ENCODE results near the gene APBB1IP. TPM values are rescaled to one million over a fixed set of nuclear protein-coding genes. Genes with fewer than 3 reads are reported as not detected.
"Not testable (repeated sequence)": the region's sequence is repeated elsewhere in the genome, so short reads cannot be mapped to it uniquely, and the experiment has no call there.

Gene APBB1IP
- polyA plus RNA-seq, 3 donors, result 1.2 to 1.8 (median 1.7) TPM

DNA sequence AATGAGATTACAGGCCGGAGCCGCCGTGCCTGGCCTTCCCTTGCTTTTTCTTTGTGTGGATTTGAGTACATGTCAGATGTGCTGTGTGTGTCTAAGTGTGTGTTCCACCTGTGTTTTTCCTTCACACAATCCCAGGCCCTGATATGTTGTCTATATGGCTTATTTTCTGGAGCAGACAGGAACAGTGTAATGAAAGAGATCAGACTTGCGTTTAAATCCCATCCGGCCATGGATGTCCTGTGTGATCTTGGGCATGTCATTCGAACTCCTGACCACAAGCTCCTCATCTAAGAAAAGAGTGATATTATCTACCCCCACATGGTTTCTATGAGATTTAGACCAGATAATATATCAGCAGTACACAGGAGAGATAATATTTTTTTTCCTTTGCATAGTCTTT is 37.2 kb downstream of the APBB1IP start:
- no peak for DNase-seq (ENCODE audit: low read depth in 3 of 3, low spot score in 2 of 3)

DNA sequence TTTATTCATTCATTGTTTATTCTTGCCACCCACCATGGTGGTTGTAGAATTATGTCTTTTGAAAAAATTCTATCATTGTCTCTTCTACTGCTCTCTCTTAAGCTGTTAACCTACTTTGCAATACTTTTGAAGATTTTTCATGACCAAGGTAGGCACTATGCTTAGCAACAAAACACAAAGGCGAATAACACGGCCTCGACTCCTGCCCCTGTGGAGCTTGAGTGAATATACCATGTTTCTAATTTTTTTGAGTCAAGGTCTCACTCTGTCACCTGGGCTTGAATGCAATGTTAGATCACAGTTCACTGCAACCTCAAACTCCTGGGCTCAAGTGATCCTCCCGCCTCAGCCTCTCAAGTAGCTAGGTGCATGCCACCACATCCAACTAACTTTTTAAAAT is 39.4 kb downstream of the APBB1IP start:
- no peak for DNase-seq (ENCODE audit: low read depth in 3 of 3, low spot score in 2 of 3)

DNA sequence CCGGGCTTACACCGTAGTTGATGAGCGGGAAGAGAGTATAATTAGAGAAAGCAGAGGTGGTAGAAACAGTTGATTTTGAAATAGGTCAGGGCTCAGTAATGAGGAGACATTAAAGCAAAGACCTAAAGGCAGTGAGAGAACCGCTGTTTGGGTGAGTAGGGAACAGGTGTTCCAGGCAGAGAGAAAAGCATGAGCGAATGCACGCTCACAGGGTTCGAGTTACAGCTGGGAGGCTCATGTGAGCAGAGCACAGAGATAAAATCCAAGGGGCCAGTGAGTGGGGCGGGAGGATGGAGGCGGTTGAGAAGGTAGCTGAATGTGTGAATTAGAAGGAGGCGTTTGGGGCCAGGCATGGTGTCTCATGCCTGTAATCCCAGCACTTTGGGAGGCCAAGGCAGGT is 39.9 kb downstream of the APBB1IP start:
- no peak for DNase-seq (ENCODE audit: low read depth in 3 of 3, low spot score in 2 of 3)

GRCh38 chr10:26479766-26480492 is 41.8 kb downstream of the APBB1IP start:
- no peak for DNase-seq (ENCODE audit: low read depth in 3 of 3, low spot score in 2 of 3)

- no peak for DNase-seq (ENCODE audit: low read depth in 3 of 3, low spot score in 2 of 3)
Observed at GRCh38 chr10:26481315-26481692, 43.2 kb downstream of the APBB1IP start.

- DNase-seq (ENCODE audit: low read depth in 3 of 3, low spot score in 2 of 3), result no peak
Observed at GRCh38 chr10:26481914-26482550, 43.9 kb downstream of the APBB1IP start.

DNA sequence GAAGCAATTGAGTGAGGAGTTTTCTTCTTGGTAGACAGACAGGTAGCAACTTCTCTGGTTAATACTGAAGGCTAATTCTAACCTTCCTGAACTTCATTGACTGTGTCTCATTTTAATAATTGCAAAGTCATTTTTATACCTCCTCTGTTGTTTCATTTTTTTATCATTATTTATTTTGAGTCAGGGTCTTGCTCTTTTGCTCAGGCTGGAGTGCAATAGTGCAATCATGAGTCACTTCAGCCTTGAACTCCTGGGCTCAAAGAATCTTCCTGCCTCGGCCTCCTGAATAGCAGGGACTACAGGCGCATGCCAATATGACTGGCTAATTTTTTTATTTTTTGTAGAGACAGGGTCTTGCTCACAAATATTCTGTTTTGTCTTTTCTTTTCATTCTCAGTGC is 45.4 kb downstream of the APBB1IP start:
- no peak for DNase-seq (ENCODE audit: low read depth in 3 of 3, low spot score in 2 of 3)

GRCh38 chr10:26485150-26485941 is 47.2 kb downstream of the APBB1IP start:
- DNase-seq (ENCODE audit: low read depth in 3 of 3, low spot score in 2 of 3), result peak in 1 of 3 donors; percentile 3

DNA sequence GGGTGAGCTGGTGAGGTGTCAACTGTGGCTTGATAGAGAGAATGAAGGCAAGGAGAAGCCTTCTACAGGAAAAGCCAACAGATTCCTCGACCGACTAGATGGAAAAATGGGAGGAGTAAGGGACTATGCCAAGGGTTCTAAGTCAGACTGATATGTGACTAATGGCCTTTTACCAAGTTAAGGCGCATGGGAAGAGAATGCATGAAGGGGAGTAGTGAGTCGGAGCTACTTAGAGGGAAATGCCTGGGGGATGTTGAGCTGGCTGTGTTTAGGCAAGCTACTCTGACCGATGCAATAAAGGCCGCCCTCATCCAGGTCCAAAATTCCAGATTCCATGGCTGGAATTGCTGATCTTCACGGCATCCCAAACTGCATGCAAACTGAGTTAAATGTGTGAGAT is 48.2 kb downstream of the APBB1IP start:
- no peak for DNase-seq (ENCODE audit: low read depth in 3 of 3, low spot score in 2 of 3)

DNA sequence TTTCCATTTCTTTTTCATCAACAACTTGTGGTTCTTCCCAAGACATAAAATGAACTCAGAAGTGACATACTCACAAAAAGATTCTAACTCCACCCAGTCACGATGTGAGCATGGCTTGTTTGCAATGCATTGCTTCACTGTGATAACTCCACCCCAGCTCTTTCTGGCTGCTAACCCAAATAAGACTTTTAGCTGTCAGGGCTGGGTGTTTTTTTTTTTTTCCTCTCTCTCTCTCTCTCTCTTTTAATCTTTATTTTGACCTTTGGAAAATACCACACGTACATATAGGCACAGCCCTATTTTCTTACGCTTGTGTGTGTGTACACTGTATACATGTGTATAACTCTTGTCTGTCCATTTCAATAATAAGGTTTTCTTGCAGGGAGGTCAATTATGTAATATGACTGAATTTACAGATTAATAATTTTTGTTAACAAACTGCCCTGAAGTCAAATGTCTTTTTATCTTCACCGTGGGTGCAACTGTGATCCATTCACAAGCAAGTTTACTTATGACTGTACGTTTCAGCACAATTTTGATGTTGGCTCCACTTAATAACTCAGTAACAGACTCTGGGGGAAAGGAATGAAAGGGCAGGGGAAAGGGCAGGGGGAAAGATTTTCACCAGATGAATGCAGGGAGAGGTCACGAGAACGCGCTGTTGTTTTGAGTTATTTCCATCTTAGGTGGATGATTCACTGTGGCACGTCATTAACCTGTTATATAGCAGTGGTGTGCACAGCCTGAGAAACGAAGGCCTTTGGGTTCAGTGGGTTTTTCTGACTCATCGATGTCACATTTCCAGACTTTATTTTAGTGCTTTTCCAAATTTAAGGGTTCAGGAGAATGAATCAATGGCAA is 49.1 kb downstream of the APBB1IP start:
- DNase-seq (ENCODE audit: low read depth in 3 of 3, low spot score in 2 of 3), result no peak

GRCh38 chr10:26488344-26488743 is 50.2 kb downstream of the APBB1IP start:
- DNase-seq (ENCODE audit: low read depth in 3 of 3, low spot score in 2 of 3), result no peak

DNA sequence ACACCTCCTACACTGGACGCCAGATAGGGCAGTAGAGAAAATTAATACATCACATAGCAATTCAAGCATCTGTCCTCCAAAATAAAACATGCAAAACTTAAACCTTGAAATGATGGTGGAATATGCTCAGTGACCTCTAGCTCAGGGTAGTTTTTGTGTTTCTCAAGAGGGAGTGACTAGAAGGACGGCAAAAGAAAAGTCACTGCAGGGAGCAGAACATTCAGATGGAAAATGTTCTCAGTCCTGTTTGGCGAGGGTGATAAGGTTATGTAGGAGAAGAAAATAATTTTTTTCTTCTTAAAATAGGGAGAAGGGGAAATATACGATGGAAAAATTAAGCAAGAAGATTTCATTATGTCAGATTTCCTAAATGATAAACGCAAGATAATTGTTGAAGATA is 50.9 kb downstream of the APBB1IP start:
- DNase-seq (ENCODE audit: low read depth in 3 of 3, low spot score in 2 of 3), result no peak

DNA sequence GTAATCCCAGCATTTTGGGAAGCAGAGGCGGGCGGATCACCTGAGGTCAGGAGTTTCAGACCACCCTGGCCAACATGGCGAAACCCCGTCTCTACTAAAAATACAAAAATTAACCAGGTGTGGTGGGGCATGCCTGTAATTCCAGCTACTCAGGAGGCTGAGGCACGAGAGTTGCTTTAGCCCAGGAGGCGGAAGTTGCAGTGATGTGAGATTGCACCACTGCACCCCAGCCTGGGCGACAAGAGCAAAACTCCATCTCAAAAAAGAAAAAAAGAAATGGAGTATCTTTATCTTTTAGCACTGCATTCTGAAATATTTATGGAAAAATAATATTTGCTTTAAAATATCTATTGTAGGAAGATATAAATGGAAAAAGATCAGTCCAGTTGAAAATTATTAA is 52.2 kb downstream of the APBB1IP start:
- not testable (repeated sequence) for DNase-seq (ENCODE audit: low read depth in 3 of 3, low spot score in 2 of 3)

- no peak for DNase-seq (ENCODE audit: low read depth in 3 of 3, low spot score in 2 of 3)
Observed at GRCh38 chr10:26491276-26491675, 53.1 kb downstream of the APBB1IP start.

- DNase-seq (ENCODE audit: low read depth in 3 of 3, low spot score in 2 of 3), result no peak
Observed at GRCh38 chr10:26491934-26492333, 53.8 kb downstream of the APBB1IP start.

- not testable (repeated sequence) for DNase-seq (ENCODE audit: low read depth in 3 of 3, low spot score in 2 of 3)
Observed at GRCh38 chr10:26492725-26493124, 54.6 kb downstream of the APBB1IP start.

- no peak for DNase-seq (ENCODE audit: low read depth in 3 of 3, low spot score in 2 of 3)
Observed at GRCh38 chr10:26494018-26494417, 55.9 kb downstream of the APBB1IP start.

DNA sequence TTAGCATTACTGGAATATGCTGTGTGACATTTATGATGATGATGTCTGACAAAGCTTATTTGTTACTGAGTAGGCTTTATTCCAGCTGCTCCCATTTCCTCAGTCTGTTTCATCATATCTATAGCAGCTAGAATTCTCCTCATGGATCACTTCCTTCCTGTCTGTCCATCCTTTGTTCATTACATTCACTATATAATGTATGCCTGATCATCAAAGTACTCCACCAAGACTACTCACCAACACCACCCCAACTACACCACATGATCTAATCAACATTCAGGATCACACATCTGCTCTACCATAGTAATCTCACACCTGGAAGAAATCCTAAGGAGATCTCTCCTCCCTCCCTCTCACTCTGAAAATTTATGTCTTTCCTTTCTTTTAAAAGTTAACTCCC is 61.3 kb downstream of the APBB1IP start:
- DNase-seq (ENCODE audit: low read depth in 3 of 3, low spot score in 2 of 3), result no peak

DNA sequence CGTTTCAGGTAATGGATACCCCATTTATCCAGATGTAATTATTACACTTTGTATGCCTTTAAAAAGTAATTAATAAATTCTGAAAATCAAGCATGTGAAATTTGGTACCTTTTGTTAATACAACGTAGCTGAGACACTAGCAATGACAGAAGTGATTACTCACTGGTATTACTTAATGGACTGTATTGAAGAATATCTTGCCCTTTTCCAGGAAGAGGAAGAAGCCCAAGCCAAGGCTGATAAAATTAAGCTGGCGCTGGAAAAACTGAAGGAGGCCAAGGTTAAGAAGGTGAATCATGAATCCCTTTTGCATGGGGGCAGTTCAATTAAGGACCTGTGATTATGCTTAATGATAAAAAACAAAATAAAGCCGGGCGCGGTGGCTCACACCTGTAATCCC is 64.8 kb downstream of the APBB1IP start:
- no peak for DNase-seq (ENCODE audit: low read depth in 3 of 3, low spot score in 2 of 3)

DNA sequence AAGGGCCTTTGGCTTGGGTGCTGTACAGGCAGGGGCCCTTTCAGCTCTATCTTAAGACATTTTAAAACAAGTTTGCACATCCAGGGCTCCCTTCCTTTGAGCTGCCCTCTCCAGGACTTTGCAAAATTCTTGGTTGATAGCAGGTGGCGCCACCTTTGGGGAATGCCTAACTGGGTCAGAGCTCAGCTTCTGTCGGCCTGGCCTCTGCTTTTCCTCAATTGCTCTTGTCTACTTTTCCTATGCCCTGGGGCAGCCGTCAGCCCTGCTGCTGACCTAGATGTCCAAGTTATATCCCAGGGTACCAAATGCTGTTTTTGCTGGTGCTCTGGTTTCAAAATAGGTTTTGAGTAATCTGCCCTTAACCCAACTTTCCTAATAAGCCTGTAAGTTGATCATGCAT is 65.8 kb downstream of the APBB1IP start:
- DNase-seq (ENCODE audit: low read depth in 3 of 3, low spot score in 2 of 3), result no peak

- not testable (repeated sequence) for DNase-seq (ENCODE audit: low read depth in 3 of 3, low spot score in 2 of 3)
Observed at GRCh38 chr10:26504429-26504828, 66.3 kb downstream of the APBB1IP start.

All from right renal cortex interstitium (tissue), 3 donors.